ENCODE data around the gene CBX2.
A peak's percentile ranks its signal among the peaks of the same experiment; 100 is the strongest.

CBX2 gene

GRCh38 chr17:79833110-79833450, 55.1 kb downstream of the CBX2 start:
- TF ChIP-seq CTCF (IDR thresholded peaks at IDR 0.05; ENCODE audit: low read depth, low read length): no peak
- no peak overlapping the region for H3K4me3 ChIP-seq (replicated peaks in 1 of 2; ENCODE audit: low read depth in 2 of 2, low read length in 2 of 2)
- no peak for DNase-seq (ENCODE audit: low read depth in 2 of 2)

GRCh38 chr17:79833744-79834564, 56.0 kb downstream of the CBX2 start:
- TF ChIP-seq CTCF (IDR thresholded peaks at IDR 0.05; ENCODE audit: low read depth, low read length): no peak
- H3K4me3 ChIP-seq (replicated peaks in 1 of 2; ENCODE audit: low read depth in 2 of 2, low read length in 2 of 2): no peak overlapping the region
- no peak for DNase-seq (ENCODE audit: low read depth in 2 of 2)

- peak; percentile 69 for TF ChIP-seq CTCF (IDR thresholded peaks at IDR 0.05; ENCODE audit: low read depth, low read length)
- no peak overlapping the region for H3K4me3 ChIP-seq (replicated peaks in 1 of 2; ENCODE audit: low read depth in 2 of 2, low read length in 2 of 2)
- DNase-seq (ENCODE audit: low read depth in 2 of 2): no peak
Measured at GRCh38 chr17:79834565-79835469, 56.9 kb downstream of the CBX2 start.

- no peak overlapping the region for H3K4me3 ChIP-seq (replicated peaks in 1 of 2; ENCODE audit: low read depth in 2 of 2, low read length in 2 of 2)
- TF ChIP-seq CTCF (IDR thresholded peaks at IDR 0.05; ENCODE audit: low read depth, low read length): no peak
- DNase-seq (ENCODE audit: low read depth in 2 of 2): no peak
Measured at GRCh38 chr17:79835470-79835899, 57.5 kb downstream of the CBX2 start.

- no peak overlapping the region for H3K4me3 ChIP-seq (replicated peaks in 1 of 2; ENCODE audit: low read depth in 2 of 2, low read length in 2 of 2)
- no peak for DNase-seq (ENCODE audit: low read depth in 2 of 2)
- TF ChIP-seq CTCF (IDR thresholded peaks at IDR 0.05; ENCODE audit: low read depth, low read length): no peak
Measured at GRCh38 chr17:79835953-79836509, 58.1 kb downstream of the CBX2 start.

- no peak for TF ChIP-seq CTCF (IDR thresholded peaks at IDR 0.05; ENCODE audit: low read depth, low read length)
- H3K4me3 ChIP-seq (replicated peaks in 1 of 2; ENCODE audit: low read depth in 2 of 2, low read length in 2 of 2): peak overlapping the region; percentile 8 to 75
- DNase-seq (ENCODE audit: low read depth in 2 of 2): no peak
Measured at GRCh38 chr17:79836510-79836971, 58.6 kb downstream of the CBX2 start.

Data from cardiac fibroblast (primary cell).